GM18505 (cell line): ENCODE data around the gene GCHFR.

Source experiments
- ATAC-seq: cut with Tn5 transposase; IDR thresholded peaks from one replicate; pipeline ENCODE4 v1.9.1; 2021; ENCODE audit not compliant: unreplicated experiment
- POLR2A ChIP-seq: IDR thresholded peaks from 4 replicates; pipeline ENCODE4 v1.6.1; 2011; ENCODE audit warnings: borderline replicate concordance; ENCODE audit not compliant: insufficient read depth, insufficient read length; ENCODE audit errors: extremely low read depth

GCHFR gene

DNA sequence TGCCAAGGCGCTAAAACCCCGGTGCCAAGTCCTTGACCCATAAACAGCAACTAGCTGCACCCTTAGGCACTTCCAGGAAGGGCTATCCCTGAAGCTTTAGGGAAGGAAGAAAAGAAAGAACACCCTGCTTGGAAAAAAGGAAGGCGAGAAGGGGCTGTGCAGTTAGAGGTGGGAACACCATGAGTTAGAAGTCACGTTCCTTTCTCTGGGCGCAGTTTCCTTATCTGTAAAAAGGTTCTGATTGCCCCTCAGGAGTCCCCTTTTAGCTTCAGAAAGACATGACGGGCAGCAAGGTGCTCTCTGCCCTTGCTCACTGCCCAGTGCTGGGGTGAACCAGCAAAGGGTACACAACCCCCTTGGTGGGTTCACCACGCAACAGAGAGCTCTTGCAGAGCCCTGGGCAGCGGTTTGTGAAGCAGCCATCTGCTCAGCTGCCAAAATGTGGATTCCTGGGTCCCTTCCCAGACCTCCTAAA is 798 bp downstream of the GCHFR start:
- ATAC-seq: no peak
- TF ChIP-seq POLR2A: no peak

DNA sequence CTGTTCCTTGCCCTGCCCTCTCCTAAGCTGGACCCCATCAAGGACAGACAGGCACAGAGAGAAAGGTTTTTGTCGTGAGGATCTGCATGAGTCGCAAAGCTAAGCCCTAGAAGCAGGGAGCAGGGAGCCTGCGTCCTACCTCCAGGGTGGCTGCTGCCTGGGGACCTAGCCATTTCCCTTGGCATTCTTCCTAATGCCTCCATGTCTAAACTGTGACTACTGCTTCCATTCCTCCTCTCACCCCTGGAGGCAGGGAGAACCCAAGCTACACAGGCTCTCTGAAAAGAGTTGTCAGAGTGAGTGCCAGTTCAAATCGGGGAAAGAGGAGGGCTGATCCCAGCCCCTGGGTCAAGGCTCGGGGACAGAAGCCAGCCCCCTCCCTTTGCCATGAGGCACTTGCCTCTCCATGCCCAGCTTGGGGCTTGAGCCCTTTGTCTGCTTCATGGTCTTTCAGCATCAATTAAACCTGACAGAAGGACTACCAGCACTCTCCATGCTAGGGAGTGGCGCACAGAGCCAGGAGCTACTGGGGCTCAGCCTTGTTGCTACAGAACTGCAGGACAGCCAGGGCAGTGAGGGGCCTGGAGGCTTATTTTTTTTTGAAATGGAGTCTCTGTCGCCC is 2.4 kb downstream of the GCHFR start:
- no peak for ATAC-seq
- no peak for TF ChIP-seq POLR2A

DNA sequence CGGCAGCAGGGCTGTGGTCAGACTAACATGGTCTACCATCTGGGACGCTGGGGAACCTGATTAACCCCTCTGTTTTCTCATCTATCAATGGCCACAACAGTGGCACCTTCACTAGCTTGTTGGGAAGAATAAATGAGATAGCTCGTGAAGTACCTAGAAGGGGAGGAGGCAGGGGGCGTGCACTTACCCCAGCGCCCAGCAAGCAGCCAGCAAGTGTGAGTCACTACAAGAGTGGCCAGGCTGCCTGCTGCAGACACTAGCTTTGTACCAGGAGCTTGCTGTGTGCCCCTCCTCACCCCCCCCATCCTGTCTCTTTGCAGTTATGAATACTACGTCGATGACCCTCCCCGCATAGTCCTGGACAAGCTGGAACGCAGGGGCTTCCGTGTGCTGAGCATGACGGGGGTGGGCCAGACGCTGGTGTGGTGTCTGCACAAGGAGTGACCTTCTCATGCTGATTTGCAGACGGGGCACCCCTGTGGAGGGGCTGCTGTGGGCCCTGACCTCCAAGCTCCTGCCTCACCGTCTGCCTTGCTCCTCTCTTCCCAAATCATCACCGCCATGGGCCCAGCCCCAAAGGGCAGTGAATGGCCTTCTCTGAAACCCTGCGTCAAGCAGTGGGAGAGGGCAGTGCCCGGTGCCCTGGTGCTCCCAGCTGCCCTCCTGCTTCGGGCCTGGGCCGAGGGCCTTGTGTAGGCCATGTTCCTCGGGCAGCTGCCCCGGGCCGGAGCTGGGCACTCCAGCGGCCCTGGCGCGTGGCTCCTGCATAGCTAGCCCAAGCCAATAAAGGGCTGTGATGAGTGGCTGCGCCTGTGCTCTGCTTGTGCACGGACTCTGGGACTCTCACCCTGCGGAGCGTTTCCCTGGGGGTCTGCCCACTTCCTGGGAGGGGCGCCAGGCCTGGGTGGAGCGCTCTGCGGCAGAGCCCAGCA is 3.3 kb downstream of the GCHFR start:
- TF ChIP-seq POLR2A: no peak
- no peak for ATAC-seq

DNA sequence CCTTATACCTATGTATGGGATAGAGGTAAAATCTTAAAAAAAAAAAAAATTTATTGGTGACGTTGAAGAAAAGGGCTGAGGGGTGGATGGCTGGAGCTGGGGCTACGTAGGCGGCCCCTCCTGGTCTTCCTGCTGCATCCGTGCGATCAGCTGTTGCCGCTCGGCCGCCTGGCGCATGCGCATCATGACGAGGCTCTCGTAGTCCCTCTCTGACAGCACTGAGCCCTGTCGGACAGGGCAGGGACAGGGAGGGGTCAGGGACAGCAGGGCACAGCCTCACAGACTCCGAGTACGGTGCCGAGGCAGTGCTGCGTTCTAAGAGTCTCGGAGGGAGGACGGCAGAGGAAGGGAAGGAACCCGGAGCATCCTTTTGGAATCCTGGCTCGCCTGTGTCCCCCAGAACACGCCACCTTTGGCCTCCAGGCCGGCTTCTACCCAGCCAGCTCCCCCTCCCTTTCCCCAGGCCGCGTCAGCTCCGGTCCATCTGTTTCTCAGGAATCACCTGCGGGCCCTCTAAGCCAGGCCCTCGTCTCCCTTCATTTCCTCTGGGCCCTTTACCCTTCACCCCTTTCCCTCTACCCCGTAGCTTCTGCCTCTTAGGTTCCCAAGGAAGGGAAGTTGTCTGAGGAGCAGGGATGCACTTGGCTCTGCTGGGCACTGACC is 4.1 kb downstream of the GCHFR start:
- no peak for TF ChIP-seq POLR2A
- no peak for ATAC-seq

DNA sequence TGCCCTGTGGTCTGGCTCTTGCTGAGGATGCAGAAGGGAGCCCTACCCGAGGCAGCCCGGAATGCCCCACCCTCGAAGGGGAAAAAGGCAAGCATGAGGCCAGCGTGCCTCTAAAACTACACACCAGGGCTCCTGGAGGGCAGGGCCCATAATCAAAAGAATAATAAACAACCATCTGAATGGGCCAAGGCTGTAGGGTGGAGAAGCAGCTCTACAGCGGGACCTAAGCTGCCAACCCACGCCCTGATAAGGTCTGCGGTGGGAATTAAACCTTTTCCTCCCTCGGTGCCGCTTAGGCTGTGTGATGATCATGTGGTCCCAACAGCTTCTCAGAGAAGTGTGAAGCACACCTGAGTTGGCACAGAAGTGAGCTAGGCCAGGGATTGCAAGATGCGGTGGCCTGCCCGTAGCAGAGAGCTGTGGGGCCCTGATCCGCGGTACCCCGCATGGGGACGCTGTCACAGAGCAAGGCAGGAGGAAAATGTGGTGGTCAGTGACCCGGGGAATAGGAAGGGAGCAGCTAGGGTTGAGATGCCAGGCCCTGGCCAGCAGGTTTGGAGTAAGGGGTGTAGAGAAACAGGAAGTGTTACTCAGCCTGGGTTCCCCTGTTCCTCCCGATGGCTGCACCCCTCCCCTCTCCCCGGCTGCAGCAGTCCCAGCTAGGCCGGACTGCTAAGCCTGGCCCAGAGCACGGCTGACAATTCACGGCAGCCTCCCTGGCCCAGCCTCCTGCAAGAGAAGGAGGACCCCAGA is 4.8 kb downstream of the GCHFR start:
- peak; percentile 5 for ATAC-seq
- TF ChIP-seq POLR2A: no peak

DNA sequence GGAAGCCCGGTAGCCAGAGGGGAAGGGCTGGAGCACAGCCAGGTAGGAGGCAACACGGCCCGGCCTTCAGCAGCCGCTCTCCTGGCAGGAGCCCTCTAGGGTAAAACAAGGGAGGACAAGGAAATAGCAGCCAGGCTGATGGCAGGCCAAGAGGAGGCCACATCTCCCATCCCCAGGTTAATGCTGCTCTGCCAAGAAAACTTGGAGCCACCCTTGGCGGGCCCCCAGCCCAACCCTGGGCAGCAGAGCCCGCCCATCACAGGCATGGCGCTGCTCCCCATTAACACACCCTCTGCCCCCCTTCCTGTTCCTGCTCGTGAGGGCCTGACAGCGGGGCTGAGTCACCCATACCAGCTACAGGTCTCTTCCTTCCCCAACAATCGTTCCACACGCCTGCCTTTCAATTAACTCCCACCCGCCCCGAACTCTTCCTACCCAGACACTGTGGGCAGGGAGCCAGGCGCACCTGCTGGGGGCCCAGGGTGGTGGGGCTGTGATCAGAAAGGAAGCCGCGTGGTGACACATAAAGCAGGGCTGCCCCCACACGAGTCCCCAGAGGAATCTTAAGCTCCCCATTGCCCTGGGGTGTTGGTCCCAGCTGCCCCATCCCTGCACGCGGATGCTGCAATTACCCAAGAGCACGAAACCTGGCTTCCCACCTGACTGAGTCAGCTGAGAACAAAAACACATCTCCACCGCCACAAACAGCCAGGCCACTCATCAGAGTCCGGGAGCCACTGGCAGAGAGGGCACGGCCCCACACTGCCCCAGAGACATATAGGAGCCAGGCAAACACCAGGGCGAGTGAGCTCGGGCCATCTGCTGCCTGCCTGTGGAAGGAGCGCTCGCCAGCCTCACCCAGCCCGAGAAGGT is 5.6 kb downstream of the GCHFR start, which contains the start of gene C15orf62:
TSS of gene C15orf62 (plus strand) at position 707 of the 873 bp plus-strand sequence. CDS start 516 bp downstream, outside the sequence.
- ATAC-seq: peak; percentile 42
- TF ChIP-seq POLR2A: no peak

DNA sequence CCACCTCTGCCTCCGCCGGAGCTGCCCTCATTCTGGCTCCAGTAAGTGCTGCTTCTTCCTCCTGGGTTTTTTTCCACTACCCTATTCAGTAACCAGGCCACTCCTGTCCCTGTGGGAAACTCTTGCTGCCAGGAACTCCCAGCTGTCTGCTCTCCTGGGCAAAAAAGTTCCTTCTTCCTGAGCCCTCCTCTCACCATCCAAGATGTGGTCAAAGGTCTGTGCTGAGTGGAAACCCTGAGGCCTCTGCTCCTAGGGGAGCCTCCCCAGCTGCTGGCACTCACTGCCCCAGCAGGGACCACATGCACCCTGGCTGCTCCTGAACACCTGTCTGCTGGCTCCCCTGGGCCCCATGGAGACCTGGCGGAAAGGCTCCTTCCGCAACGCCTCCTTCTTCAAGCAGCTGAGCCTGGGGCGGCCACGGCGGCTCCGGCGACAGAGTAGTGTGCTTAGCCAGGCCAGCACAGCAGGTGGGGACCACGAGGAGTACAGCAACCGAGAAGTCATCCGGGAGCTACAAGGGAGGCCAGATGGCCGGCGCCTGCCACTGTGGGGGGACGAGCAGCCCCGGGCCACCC is 6.4 kb downstream of the GCHFR start:
- no peak for ATAC-seq

DNA sequence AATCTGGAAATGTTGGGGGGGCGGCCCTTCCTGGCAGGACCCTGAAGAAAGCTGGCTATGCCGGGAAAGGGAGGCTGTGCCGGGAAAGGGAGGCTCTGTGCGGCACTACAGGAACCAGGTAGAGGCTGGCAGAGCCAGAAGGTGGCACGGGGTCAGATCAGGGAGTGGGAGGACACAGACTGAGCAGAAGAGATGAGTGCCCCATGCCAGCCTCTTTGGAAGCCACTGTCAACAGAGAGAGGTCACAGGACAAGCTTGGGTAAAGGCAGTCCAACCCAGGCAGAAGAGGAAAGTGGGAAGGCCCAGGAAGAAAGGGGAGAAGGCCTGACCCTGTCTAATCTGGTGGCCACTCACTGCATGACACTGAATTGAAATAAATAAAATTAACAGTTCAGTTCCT is 7.4 kb downstream of the GCHFR start:
- no peak for ATAC-seq
- no peak for TF ChIP-seq POLR2A

More for the DNA sequence above, 6.4 kb downstream of the GCHFR start:
- TF ChIP-seq POLR2A: no peak

DNA sequence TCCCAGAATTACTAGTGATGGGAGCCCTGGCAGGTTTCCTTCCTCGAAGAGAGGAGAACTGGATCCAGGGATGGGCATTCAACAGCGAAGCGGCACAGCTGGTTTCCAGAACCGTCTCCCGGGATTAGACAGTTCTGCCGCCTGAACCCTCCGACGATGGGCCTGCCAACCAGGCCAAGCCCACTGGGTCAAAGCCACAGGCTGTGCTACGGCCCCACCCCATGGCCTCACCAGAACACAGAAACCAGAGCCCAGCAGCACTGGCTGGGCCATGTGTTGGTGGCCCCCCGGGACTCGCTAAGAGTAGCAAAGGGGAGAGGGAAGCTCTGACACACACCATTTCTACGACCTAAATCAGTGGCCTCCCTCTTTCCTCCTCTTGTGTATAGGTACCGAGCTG is 8.1 kb downstream of the GCHFR start:
- ATAC-seq: no peak

DNA sequence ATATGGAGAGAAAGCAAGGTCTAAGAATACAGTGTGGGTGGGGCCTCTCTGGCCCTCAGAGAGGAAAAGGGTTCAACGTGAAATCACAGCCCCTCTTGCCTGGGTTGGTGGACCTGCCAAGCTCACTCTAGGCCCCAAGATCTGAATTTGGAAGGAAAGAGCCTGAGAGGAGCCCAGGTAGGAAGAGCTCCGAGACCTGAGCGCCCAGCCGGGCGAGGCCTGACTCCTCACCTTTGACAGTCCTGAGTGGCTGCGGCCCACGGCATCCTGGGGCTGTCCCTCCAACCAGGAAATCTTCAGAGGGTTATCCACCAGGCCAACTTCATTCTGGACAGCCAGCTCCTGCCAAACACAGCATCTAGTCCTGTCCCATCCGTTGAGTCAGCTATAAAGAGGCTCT is 9.6 kb downstream of the GCHFR start:
- no peak for TF ChIP-seq POLR2A
- ATAC-seq: no peak

More for the DNA sequence above, 8.1 kb downstream of the GCHFR start:
- no peak for TF ChIP-seq POLR2A

DNA sequence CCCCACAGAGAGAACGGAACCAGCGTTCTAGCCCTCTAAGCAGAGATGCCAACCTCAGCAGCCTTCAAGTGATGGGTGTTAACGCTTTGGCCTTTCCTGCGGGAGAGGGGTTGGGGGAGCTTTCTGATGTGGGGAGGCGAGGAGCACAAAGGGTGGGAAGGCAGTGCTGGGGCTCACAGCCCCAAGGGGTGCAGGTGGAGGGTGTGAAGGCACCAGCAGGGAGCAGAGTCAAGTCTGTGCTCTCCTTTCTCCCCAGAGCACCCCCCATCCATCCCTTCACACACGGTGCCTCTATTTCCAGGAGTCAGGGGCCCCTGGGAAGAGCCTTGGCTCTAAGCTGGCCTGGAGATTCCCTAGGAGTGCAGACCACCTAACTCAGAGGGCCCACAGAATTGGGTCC is 10.0 kb downstream of the GCHFR start:
- no peak for ATAC-seq
- TF ChIP-seq POLR2A: no peak
